Prostate gland (tissue), 2 donors: ENCODE measurements around the gene FBXO33.

Experiments used
- CTCF ChIP-seq, 4 experiments: fragments of 200-600 bp in 2 of 4; fragments of 450-650 bp in 2 of 4; sonication (generic) in 2 of 4; IDR thresholded peaks; 1 replicate in 3 of 4; 2 replicates in 1 of 4; pipeline ENCODE4 v1.5.1; 2016 to 2019; ENCODE audit warnings: antibody characterized with exemption in 4 of 4, mild to moderate bottlenecking in 2 of 4, moderate library complexity in 2 of 4
- POLR2A ChIP-seq: fragments of 450-650 bp; IDR thresholded peaks from one replicate; pipeline ENCODE4 v1.6.1; 2016; ENCODE audit warnings: antibody characterized with exemption, mild to moderate bottlenecking

- TF ChIP-seq CTCF (IDR thresholded peaks at IDR 0.05), result no peak
- TF ChIP-seq POLR2A, result no peak
Observed at GRCh38 chr14:39381366-39381765, 50.9 kb downstream of the FBXO33 start.
